Head of caudate nucleus (tissue), 42 donors: ENCODE results near the gene HAO1.
A peak's percentile ranks its signal among the peaks of the same experiment; 100 is the strongest.
"Not testable (repeated sequence)": the region's sequence is repeated elsewhere in the genome, so short reads cannot be mapped to it uniquely, and the experiment has no call there.

Experiments
- DNase-seq, 42 donors: peaks; one replicate each; pipeline versions ENCODE4 v3.0.0 to v3.0.0-alpha.2; 2020 to 2021; ENCODE audit warnings: mixed read lengths in 7 of 42
- intact Hi-C: fragments of 100-400 bp; cut with DNase I; formaldehyde crosslinking; loops from one replicate; pipeline ENCODE4 v1.15.0; 2022

Gene HAO1

DNA sequence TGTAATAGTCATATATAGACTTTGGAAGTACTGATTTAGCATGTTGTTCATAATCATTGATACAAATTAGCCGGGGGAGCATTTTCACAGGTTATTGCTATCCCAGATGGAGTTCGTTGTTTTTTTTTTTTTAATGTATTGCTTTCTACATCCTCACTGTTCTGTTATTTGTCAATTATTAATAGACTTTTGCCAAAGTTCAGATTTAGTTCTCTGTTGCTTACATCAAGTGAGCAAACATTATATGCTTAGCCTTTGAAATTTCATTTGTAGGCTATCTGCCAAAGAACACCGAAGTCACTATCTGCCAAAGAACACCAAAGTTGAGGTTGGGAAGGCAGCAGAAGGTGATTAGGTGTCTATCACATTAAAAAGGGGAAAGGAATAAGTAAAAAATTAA lies at the start of gene HAO1:
TSS of gene HAO1 (minus strand) at position 118 of the 400 bp plus-strand sequence. CDS start at position 82, 36 bp downstream.
- intact Hi-C loops: no loop called here
- no peak for DNase-seq

DNA sequence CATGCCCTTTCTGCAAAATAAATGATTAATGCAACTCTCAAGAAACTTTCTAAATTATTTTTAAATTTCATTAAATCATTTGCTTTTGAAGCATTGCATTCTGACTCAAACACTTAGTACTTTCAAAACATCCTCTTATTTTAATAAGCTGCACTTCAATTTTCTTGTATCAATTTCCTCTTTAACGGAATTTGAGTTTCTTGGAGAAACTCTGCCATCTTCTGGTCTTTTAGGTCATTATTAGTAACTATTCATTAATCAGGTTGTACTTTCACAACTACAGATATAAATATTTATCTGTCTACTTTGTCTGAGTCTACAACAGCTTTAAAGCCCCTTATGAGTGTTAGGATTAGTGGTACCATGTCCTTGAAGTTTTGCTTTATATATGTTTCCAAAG lies 49.1 kb upstream of the HAO1 start:
- intact Hi-C loops: no loop called here
- no peak for DNase-seq

DNA sequence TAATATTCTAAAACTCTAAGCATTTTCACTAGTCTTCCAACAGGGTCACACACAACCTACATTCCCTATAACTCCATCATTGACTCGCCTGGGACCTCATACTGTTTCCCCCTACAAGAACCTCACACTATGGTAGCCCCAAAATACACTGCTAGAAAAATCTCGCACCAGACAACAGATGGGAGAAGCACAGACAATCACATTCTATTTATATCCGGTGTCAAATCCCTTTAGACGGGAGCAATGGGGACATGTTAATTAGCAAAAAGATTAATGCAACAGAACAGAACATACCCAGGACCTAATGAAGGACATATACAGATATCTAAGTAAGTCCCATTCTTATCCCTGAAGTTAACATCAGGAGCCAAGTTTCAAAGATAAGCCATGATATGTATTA lies 45.7 kb upstream of the HAO1 start:
- DNase-seq: no peak
- intact Hi-C loops: no loop called here

DNA sequence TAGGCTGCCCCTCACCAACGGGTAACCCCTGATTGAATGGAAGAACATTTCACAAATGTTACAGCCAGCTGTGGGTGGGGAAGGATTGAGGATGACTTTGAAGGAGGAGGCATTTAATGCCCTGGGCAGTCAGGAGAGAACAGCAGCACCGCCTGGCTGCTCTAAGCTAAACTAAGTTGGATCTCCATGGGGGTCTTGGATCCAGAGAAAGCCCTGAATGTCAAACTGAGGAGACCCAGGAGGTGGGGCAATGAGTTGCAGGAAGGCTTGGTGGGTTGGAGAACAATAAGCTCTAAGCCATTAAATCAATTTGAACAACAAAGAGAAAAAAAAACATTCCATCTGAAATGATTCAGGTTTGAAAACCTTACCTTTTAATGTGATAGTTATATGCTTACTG lies 43.9 kb upstream of the HAO1 start:
- no peak for DNase-seq
- intact Hi-C loops: no loop called here

DNA sequence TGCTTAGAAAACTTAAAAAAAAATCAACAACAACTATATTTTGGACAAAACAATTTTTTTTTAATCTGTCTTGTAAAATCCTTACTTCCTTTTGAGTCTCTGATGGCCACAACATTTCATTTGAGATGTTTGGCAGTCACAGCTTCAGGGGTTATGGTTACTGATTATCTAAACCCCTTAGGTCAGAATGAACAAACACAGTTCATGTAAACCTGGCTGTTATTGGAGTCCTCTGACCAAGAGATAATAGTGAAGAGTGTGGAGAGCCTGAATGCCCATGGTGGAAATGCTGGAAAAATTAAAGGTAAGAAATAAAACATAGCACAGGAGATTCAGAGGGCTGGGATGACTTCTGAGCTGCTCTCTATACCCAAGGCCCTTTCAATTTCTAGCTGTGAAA lies 41.1 kb upstream of the HAO1 start:
- intact Hi-C loops: no loop called here

DNA sequence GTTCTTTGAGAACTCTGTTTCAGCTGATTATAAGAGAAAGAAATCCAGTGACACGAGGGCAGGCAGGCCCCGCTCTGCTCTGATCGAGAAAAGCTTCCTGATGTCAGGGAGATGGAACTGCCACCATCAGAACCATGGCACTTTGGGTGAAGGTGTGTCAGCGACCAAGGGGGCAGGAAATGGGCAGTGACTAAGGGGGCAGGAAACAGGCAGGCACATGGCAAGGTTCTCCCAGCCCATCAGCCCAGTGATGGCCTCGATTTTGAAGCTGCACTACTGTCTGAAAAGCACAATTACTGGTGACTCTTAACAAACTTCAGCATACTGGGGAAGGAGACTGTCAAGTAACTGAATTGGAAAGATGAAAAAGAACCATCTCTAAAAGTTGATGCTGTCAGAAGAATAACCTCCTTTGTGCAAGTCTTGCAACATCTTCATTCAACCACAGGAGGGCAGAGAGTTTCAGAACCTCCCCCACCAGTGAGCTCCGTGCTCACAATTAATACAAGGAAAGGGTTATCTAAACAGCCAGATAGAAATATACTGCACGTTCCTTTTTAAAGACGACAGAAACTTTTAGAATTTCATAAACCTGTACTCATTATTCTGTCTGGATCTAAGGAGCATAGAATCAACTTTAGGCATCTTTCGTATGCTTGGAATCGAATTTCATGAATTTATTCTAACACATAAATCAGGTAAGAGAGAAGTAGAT lies 40.2 kb upstream of the HAO1 start:
- intact Hi-C loops: no loop called here
- peak in 31 of 42 donors; percentile 5 to 75 (median 52) for DNase-seq

More for the DNA sequence above, 41.1 kb upstream of the HAO1 start:
- DNase-seq: no peak

DNA sequence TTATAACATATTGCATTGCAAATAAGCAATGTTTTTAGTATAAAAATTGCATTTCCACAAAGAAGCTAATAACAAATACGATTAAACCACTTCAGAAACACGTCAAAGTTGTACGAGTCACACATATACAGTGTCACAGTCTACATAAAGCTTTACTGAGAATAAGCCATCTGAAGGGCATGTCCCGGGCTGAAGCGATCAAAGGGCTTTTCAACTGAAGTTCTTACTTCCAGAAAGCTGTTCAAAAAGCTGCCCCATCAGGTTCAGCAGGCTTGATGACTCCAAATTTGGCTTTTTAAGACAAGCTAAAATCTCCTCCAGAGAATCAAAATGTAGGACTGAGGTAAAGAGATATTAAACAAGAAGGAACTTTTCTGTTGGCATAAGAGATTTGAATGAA lies 37.5 kb upstream of the HAO1 start:
- DNase-seq: no peak
- intact Hi-C loops: no loop called here

DNA sequence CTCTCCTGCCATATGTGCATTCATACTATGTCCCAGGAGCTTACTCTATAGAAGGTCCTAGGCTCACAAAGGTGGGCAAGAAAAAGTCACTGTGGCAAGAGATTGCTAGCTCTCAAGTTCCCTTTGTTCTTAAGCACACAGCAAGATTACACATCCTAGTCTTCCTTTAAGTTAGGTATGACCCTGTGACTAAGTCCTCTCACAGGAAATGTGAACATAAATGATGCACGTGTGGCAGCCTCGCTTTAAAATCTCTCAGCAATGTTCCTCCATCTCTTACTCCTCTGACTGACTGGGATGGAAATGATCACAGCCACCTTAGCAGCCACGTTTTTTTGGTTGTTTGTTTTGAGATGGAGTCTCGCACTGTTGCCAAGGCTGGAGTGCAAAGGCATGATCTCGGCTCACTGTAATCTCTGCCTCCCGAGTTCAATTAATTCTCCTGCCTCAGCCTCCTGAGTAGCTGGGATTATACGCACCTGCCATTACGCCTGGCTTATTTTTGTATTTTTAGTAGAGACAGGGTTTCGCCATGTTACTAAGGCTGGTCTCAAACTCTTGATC lies 35.7 kb upstream of the HAO1 start:
- DNase-seq: no peak
- intact Hi-C loops: no loop called here

DNA sequence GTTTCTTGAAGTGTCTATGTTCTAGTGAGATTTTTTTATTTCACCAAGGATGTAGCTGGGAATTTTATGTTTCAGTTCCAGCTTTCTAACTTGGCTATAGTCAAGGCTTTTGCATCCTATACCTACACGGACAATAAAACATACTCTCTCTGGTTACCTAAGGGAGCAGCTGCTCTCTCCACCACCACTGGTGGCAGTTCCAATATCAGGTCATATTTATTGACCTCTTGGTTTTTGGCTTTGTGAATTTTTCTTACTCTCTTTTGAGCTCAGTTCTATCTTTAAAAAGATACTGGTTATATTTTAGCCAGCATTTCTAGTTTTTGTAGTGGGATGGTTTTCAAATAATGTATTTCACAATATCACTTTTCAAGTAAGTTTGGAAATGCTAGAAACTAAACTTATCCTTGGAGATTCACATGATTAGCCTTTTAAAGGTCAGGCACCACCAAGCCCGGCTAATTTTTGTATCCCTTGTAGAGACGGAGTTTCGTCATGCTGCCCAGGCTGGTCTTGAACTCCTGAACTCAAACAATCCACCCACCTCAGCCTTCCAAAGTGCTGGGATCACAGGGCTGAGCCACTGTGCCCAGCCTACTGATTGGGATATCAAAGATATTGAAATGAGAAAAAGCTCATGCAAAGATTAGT lies 34.7 kb upstream of the HAO1 start:
- intact Hi-C loops: no loop called here
- DNase-seq: no peak

DNA sequence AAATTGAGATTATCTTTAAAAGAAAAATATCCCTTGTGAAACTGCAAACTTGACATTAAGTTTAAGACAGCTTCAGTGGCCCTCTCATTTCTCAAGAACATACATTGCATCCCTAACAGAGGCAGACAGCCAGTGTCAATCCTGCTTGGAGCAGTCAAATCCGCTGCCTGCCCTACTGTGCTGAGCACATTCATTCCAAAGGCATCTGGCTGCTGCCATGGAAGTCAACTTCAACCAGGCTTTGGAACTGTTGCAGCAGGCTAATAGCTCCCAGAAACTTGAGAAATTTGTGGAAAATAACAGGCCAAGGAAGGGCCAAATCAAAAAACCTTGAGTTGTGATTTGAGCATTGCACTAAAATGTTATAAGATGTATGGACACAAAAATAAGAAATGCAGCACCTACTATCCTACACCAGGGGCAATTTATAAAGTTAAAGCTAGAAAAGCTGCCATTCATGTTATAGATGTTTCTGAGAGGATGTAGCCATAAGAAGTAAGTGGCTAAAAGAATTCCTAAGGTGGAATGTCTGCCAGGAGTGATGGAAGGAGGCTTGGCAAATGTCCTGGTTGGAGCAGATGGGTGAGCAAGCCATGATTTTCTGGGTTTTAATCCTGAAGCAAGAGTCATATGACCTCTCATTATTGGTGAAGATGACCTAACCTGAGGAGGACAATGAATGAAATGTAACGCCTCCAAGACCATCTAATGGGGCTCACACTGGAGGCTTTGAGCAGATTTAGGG lies 31.4 kb upstream of the HAO1 start:
- no peak for DNase-seq

DNA sequence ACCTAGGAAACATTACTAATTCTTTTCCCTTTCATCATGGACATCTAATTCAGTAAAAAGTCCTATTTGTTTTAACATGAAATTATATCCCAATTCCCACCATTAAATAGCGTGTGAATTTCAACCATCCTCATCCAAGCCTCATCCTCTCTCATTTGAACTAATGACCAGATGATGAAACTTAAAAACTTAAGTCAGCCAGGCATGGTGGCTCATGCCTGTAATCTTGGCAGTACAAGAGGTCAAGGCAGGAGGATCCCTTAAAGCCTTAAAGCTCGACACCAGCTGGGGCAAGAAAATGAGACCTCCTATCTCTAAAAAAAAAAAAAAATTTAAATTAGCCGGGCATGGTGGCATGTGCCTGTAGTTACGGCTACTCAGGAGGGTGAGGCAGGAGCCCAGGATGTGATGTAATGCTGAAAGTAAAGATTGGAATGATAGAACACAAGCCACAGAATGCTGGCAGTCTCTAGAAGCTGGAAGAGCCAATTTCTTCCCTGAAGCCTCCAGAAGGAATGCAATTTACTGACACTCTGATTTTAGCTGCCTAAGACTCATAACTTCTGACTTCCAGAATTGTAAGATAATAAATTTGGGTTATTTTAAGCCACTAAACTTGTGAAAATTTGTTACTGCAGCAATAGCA lies 27.1 kb upstream of the HAO1 start:
- intact Hi-C loops: no loop called here
- DNase-seq: no peak

More for the DNA sequence above, 31.4 kb upstream of the HAO1 start:
- intact Hi-C loops: no loop called here

DNA sequence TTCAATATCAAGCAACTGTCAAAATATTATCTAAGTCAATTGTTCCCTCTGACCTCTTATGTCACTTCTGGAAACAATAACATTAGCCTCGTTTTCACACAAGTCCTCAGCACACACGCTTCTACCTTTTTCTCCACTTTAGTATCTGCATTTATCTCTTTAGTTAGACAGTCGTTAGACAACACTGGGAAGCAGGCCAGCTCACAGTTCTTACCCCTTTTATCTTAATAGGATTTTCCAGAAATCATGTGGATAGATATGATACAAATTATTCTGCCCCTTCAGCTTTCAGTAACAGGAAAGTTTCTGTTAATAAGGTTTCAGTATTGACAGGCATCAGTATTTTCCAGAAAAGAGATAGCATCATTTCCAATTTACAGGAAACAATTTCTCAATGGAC lies 25.9 kb upstream of the HAO1 start:
- intact Hi-C loops: no loop called here

DNA sequence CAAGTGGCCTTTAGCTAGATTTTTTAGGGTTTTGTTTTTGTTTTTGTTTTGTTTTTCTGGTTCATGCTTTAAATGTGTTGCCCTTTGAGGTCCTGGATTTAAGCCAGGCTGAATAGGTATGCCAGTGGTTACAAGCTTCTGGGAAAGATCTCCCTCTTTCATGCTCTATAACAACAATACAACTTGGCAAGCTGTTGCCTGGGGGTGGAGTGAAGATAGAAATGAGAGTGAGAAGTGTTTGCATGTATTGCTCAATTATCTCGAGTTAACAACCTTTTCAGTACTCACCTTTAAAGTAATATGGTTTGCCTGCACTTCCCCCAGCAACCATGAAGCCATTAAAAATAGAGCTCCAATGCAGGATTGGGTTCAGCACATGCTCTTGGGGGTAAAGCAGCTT lies 19.2 kb upstream of the HAO1 start:
- no peak for DNase-seq
- intact Hi-C loops: no loop called here

More for the DNA sequence above, 25.9 kb upstream of the HAO1 start:
- DNase-seq: no peak

DNA sequence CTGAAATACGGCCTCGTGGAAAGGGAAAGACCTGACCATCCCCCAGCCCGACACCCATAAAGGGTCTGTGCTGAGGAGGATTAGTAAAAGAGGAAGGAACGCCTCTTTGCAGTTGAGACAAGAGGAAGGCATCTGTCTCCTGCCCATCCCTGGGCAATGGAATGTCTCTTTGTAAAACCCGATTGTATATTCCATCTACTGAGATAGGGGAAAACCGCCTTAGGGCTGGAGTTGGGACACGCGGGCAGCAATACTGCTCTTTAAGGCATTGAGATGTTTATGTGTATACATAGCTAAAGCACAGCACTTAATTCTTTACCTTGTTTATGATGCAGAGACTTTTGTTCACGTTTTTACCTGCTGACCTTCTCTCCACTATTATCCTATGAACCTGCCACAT lies 16.3 kb upstream of the HAO1 start:
- intact Hi-C loops, DNase-seq: not testable (repeated sequence)

DNA sequence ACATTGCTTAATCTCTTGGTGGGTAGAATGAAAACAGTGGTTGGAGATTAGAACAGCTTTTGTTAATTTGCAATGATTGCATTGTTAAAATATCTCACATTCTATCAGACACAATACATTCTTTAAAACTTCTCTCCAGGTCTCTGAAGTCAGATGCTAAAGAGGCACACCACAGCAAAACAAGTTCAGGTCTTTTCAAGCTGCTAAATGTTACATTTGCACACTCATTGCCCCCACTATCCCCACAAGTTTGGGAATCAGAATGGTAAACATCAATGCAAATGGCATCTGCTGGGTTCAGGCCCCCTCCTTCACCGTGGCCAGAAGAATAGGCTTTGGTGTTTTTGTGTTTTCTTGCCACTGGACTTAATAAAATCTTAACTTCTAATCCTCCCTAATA lies 10.1 kb upstream of the HAO1 start:
- no peak for DNase-seq
- intact Hi-C loops: no loop called here

DNA sequence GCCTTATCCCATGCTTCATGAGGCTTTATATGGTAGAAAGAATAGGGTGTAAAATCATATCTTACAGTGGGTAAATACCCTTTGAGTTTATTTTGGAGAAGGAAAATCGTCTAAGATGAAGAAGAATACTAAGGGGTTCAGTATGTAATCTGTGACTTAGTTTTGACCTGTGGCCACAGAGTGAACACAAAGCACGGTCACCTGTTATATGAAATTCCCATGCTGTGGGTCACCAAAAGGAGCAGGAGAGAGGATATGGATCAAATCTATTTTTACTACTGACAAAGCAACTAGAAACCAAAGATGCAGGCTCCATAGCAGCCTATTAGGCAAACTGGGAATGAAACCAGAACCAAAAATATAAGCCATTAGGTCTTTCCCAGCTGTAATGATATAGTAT lies 3.6 kb upstream of the HAO1 start:
- intact Hi-C loops: no loop called here
- no peak for DNase-seq

DNA sequence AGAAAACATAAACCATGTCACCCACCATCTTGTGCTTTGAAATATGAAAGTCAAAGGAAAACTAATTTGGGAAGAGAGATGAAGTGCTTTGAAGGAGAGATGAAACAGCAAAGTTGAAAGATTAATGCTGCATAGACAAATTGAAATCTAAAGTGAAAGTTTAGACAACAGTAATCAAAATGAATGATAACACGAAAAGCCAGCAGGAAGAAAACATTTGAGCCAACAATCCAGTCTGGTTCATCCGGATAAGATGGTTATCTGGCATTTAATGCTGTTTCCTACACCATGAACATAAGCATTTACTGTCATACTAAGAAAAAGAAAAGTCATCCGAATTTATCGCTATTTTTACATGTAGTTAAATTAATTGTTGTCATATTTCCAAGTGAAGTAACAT lies 595 bp downstream of the HAO1 start:
- intact Hi-C loops: no loop called here
- no peak for DNase-seq

DNA sequence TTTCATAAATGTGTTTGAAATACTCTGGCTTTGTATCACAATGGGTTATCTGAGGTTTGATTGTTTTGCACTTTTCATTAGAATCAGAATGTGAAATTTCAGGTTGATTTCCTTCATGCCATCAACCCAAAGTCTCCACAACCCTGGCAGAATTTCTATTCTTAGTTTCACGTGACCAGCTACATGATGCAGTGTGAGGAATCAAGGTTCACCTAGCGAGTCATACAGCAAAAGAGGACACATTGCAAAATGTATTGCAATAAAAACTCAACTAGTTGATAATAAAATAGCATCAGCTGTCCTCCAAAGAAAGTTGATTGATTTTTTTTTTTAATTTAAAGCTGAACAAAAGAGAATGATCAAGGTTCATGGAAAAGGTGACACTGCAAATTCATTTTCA lies 2.2 kb downstream of the HAO1 start:
- intact Hi-C loops: no loop called here
- DNase-seq: no peak

DNA sequence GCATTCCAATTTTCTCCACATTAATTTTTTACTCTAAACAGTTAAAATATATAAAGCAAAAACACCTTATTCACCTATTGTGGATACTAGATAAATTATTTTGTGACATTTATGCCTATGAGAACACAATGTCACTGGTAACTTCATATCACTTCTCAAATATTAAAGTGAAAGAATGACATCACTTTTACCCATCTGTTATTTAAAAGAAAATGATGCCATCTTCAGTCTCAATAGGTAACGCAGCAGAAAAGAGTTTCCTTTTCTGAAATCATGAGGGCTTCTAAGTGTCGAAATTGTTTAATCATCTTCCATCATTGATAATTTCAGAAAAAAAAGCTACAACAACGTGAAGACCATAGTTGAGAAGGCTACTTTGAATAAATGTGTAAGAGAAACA lies 2.9 kb downstream of the HAO1 start:
- intact Hi-C loops: no loop called here
- no peak for DNase-seq
